GM19035 (cell line): ENCODE data around the gene CT47C1.
"Not testable (repeated sequence)": the region's sequence is repeated elsewhere in the genome, so short reads cannot be mapped to it uniquely, and the experiment has no call there.

Experiments
- ATAC-seq: cut with Tn5 transposase; IDR thresholded peaks from one replicate; pipeline ENCODE4 v1.9.1; 2021; ENCODE audit not compliant: unreplicated experiment

The CT47C1 gene

DNA sequence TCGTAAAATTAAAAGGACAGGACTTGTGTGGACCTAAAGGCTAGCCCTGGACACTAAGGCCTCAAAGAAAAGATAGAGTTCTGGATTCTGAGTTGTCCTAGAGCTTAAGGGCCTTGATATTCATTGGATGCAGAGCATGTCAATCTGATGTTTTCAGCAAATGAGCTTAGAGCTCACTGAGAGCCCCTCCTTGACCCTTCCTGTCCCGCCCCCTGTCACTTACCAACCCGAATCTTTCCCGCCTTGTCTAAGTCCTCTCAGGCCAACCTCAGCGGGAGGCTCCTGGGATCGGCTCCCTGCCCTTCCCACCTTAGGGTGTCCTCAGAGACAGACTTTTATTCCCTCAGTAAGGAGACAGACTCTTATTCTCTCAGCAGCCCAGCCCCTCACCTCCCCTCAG is at the start of gene CT47C1:
CT47C1 (plus strand) TSS at position 250 of the 400 bp plus-strand sequence. CDS start 233 bp downstream, outside the sequence.
- ATAC-seq: no peak

DNA sequence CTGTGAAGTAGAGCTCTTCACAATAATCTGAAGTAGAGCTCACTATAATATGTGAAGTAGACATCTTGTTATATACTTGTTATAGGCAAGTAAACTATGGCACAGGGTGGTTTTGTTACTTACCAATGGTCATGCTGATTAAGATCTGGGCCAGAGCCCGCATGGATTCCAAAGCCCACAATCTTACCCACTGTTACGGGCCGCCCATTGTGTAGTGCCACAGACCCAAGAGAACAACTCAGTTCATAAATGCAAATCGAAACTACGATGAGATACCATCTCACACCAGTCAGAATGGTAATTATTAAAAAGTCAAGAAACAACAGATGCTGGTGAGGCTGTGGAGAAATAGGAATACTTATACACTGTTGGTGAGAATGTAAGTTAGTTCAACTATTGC is 46.9 kb upstream of the CT47C1 start:
- ATAC-seq: no peak

DNA sequence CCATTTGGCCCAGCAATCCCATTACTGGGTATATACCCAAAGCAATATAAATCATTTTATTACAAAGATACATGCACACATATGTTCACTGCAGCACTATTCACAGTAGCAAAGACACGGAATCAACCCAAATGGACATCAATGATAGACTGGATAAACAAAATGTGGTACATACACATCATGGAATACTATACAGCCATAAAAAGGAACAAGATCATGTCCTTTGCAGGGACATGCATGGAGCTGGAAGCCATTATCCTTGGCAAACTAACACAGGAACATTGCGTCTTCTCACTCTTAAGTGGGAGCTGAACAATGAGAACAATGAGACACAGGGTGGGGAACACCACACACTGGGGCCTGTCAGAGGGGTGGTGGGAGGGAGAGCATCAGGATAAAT is 46.4 kb upstream of the CT47C1 start:
- ATAC-seq: not testable (repeated sequence)

DNA sequence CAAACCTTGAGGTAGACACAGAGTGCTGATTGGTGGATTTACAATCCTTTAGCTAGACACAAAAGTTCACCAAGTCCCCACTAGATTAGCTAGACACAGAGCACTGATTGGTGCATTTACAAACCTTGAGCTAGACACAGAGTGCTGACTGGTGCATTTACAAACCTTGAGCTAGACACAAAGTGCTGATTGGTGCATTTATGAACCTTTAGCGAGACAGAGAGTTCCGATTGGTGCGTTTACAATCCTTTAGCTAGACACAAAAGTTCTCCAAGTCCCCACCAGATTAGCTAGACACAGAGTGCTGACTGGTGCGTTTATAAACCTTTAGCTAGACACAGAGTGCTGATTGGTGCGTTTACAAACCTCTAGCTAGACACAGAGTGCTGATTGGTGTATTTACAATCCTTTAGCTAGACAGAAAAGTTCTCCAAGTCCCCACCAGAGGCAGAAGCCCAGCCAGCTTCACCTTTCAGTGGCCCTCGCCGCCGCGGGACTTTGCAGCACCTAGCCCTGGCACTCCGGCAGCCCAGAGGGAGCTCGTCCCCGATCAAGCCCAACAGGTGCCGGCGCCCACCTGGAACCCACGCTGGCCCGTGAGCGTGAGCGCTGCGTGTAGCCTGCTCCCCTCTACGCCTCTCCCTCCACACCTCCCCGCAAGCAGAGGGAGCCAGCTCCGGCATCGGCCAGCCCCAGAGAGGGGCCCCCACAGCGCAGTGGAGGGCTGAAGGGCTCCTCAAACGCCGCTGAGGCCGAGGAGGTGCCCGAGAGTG is 44.6 kb upstream of the CT47C1 start:
- not testable (repeated sequence) for ATAC-seq

DNA sequence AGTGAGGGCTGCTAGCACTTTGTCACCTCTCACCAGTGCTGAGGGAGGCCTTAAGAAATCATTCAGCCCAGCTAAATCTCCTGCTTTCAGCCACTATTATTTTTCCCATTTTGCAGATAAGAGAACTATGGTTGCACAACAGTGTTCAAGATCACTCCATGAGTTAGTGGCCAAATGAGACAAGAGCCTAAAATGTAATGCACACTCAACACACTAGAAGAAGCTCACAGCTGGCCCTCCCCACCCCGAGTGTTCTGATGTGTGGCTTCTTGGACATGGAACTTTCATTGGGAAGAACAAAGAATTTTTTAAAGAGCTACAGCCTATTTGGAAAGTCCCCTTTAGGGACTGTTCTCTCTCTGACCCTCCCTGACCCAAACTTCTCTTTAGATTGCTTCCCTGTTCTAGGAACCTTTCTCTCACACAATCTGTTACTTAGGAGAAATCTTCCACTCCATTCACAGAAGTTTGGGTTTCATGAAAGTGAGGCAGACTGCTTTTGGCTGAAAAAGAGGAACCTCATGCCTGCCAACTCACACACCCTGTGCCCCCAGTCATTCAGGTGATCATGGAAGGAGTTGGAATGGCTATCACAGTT is 44.0 kb upstream of the CT47C1 start:
- ATAC-seq: no peak

DNA sequence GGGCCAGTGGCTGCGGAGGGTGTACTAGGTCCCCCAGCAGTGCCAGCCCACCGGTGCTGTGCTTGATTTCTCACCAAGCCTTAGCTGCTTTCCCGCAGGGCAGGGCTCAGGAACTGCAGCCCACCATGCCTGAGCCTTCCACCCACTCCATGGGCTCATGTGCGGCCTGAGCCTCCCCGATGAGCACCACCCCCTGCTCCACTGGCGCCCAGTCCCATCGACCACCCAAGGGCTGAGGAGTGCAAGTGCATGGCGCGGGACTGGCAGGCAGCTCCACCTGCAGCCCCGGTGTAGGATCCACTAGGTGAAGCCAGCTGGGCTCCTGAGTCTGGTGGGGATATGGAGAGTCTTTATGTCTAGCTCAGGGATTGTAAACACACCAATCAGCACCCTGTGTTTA is 43.1 kb upstream of the CT47C1 start:
- ATAC-seq: not testable (repeated sequence)

GRCh38 chrX:119030990-119031389 is 41.8 kb upstream of the CT47C1 start:
- ATAC-seq: no peak

- ATAC-seq: no peak
Observed at GRCh38 chrX:119036107-119037029, 36.4 kb upstream of the CT47C1 start.

GRCh38 chrX:119040432-119040831 is 32.4 kb upstream of the CT47C1 start:
- ATAC-seq: no peak

GRCh38 chrX:119041175-119041574 is 31.6 kb upstream of the CT47C1 start:
- ATAC-seq: no peak

DNA sequence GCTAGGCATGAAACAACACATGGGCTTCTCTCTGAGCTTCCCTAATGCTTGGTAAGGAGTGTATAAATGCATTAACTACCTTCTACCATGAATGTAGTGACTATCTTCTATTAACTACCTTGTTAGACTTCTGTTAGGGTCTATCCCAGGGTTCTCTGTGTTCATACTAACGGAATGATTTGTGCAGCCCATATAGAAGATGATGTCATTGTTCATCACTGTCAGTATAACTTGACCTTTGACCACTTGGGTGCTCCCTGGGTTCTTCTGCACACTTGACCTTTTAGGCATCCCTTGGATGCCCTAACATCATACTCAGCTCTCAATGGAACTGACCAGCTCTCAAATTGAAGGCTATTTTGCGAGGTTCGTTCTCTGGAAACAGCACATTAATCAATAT is 30.8 kb upstream of the CT47C1 start:
- ATAC-seq: no peak

DNA sequence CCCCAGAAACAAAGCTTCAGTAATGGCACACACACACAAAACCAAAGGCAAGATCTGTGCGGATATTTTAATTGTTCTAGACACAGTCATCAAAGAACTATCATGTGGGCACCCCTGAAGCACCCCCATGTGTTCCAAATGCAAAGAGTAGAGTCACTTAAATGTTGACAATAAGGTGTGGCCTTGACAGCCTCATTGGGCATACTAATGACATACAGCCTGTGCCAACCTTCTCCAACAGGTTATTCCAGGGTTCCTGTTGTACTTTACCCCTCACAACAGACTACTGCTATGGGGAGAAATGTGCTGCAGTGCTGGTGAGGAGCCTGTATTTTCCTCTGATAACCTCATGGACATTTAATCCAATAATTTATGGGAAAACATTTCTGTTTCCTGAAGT is 29.8 kb upstream of the CT47C1 start:
- no peak for ATAC-seq

DNA sequence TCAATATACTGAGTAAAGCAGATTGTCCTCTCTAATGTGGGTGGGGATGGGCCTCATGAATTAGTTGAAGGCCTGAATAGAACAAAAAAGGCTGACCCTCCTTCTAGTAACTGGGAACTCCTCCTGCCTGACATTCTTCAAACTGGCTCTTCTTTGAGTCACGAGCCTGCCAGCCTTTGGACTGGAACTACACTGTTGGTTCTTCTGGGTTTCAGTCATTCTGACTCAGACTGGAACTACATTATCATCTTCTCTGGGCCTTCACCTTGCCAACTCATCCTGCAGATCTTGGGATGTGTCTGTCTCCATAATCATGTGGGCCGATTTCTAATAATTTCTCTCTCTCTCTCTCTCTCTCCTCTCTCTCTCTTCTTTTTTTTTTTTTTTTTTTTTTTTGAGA is 26.9 kb upstream of the CT47C1 start:
- no peak for ATAC-seq

GRCh38 chrX:119055687-119056086 is 17.1 kb upstream of the CT47C1 start:
- no peak for ATAC-seq

GRCh38 chrX:119062750-119063374 is 9.9 kb upstream of the CT47C1 start:
- no peak for ATAC-seq

DNA sequence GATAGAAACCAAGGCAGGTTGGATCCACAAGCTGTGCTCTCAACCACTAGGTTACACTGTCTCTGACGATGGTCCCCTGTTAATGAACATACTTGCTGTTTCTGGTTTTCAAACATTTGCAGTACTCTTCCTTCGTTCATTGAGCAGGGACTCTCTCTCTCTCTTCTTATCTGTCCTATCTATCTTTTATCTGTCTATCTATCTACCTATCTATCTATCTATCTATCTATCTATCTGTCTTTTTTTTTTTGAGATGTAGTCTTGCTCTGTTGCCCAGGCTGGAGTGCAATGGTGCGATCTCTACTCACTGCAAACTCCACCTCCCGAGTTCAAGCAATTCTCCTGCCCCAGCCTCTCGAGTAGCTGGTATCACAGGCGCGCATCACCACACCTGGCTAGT is 9.4 kb upstream of the CT47C1 start:
- no peak for ATAC-seq

DNA sequence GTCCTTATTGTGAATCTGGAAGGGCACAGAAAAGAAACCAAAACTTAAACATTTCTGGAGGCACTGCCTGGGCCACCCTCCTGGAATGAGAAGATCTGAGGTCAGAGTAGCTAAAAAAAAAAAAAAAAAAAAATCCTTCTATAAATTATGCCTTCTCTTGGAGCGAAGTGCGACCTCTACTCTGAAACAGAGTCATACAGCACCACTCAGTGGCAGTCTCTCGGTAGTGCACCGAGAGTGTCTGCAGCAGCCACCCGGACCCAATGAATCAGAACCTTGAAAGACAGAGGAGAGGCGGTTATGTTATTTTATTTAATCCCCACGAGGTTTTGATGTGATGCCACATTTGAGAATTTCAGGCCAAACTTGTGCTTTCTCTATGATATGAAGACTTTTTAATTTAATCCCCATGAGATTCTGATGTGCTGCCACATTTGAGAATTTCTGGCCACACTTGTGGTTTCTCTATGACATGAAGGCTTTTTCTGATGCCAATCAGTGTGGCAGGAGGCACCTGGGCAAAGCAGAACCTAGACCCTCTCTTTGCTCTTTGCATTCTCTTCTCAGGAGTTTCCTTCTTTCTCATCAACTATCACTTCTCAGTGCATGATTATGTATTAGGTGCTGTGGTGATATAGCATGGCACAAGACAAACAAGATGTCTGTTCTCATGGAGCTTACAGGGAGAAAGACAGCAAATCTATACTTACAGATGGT is 5.6 kb upstream of the CT47C1 start:
- ATAC-seq: no peak

DNA sequence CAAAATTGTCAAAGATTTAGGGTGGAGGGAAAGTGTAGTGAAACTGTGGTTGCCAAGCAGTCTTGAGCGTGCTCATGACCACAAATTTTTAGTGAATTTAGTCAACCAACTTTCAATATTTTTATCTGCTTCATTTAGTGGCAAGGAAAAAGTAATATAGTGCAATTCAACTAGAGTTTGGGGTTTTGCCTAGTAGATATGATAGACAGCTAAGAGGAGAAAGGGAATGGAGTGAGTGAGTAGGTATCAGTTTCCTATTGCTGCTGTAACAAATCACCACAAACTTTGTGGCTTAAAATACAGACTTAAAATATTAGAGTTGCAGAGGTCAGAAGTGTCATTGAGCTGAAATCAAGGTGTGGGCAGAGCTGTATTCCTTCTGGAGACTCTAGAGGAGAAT is 3.7 kb upstream of the CT47C1 start:
- no peak for ATAC-seq

- ATAC-seq: no peak
Observed at GRCh38 chrX:119069762-119070161, 3.0 kb upstream of the CT47C1 start.

GRCh38 chrX:119071381-119071780 is 1.4 kb upstream of the CT47C1 start:
- no peak for ATAC-seq
